22Rv1 (cell line): ENCODE measurements around the gene CLK1.

ENCODE experiments used
- CTCF ChIP-seq: fragments of 450-650 bp; IDR thresholded peaks from 2 replicates; pipeline ENCODE4 v1.5.1; 2017; ENCODE audit warnings: mild to moderate bottlenecking
- ZFX ChIP-seq: fragments of 450-650 bp; IDR thresholded peaks from 2 replicates; pipeline ENCODE4 v1.6.1; 2017; ENCODE audit warnings: antibody characterized with exemption, borderline replicate concordance

GRCh38 chr2:200888704-200889625, 24.5 kb upstream of the CLK1 start, which contains the start of the genes NIF3L1 and PPIL3:
- TF ChIP-seq CTCF = no peak
- TF ChIP-seq ZFX = no peak
